Stimulated activated naive CD8-positive, alpha-beta T cell treated with anti-CD3 and anti-CD28 coated beads, Interleukin-15, Interleukin-2, amounts not matched to agents 100 U/mL and 50 U/mL, for 24 hours (primary cell): Measurements from ENCODE around the gene STPG2.
"Not testable (repeated sequence)": the region's sequence is repeated elsewhere in the genome, so short reads cannot be mapped to it uniquely, and the experiment has no call there.

Experiments used
- ATAC-seq: fragments of 150-1000 bp; cut with Tn5 transposase; one replicate; pipeline ENCODE4 v1.10.0; 2021
- DNase-seq: peaks from one replicate; pipeline ENCODE4 v3.0.0; 2021

The STPG2 gene

DNA sequence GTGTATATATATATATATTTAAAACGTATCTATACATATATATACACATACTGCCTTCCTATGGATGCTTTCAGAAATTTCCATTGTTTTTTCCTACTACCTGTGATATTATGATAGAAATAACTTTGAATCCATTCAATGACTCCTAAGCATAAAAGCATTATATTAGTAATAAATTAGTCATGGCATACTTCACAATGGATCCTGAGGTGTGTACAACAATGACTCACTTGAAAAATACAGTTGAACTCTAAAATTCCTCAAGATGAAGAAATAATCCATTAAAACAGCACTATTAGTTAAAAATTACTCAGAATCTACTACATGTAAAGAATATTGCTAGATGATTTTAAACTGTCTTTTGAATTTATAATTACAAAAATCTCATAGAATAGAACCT, 201.1 kb downstream of the STPG2 start:
- ATAC-seq (no peak), DNase-seq (no peak)

- ATAC-seq (no peak), DNase-seq (no peak)
These were observed 205.1 kb downstream of the STPG2 start for GRCh38 chr4:97938141-97938540.

- no peak for DNase-seq
- ATAC-seq, result no peak
These were observed 218.8 kb downstream of the STPG2 start for GRCh38 chr4:97924341-97924958.

DNA sequence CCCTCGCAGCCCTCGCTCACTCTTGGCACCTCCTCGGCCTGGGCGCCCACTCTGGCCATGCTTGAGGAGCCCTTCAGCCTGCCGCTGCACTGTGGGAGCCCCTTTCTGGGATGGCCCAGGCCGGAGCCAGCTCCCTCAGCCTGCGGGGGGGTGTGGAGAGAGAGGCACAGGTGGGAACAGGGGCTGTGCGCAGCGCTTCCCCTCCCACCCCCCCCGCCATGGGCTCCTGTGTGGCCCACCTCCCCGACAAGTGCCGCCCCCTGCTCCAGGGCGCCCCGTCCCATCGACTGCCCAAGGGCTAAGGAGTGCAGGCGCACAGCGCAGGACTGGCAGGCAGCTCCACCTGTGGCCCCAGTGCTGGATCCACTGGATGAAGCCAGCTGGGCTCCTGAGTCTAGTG, 220.2 kb downstream of the STPG2 start:
- ATAC-seq, result no peak
- DNase-seq, result no peak

- DNase-seq (no peak), ATAC-seq (no peak)
These were observed 226.2 kb downstream of the STPG2 start for GRCh38 chr4:97917115-97917514.

DNA sequence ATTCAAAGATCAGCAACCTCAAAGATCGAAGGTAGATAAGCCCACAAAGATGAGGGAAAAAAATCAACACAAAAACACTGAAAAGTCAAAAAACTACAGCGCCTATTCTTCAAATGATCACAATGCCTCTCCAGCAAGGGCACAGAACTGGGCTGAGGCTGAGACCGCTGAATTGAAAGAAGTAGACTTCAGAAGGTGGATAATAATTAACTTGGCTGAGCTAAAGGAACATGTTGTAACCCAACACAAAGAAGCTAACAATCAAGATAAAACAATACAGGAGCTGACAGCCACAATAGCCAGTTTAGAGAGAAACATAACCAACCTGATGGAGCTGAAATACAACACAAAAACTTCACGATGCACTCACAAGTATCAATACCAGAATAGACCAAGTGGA, 231.1 kb downstream of the STPG2 start:
- no peak for DNase-seq
- ATAC-seq, result no peak

- DNase-seq, result no peak
- ATAC-seq, result no peak
These were observed 231.9 kb downstream of the STPG2 start for GRCh38 chr4:97911236-97911906.

DNA sequence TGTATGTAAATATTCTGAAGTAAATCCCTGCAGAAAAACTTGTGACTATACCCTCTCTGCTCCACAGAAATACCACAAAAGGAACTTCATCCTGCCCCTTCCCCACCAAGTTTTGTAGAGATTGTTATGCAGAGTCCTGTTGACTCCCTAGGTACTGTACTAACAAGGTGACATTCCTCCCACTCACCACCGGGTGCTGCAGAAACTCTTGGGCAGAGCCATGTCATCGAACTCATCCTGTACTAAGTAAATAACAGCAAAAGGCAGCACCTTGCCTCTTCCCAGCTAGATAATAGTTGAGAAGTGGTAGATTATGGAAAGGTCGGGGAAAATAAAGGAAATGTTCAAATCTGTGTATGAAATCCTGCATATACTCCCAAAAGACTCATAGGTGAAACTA, 233.3 kb downstream of the STPG2 start:
- no peak for DNase-seq
- ATAC-seq, result no peak

- DNase-seq, ATAC-seq: not testable (repeated sequence)
These were observed 239.7 kb downstream of the STPG2 start for GRCh38 chr4:97903436-97904189.

DNA sequence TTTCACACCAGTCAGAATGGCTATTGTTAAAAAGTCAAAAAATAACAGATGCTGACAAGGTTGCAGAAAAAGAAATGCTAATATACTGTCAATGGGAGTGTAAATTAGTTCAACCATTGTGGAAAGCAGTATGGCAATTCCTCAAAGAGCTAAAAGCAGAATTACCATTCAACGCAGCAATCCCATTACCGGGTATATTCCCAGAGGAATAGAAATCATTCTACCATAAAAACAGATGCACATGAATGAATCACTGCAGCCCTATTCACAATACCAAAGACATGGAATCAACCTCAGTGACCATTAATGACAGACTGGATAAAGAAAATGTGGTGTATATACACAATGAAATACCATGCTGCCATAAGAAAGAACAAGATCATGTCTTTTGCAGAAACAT, 243.0 kb downstream of the STPG2 start:
- DNase-seq (no peak), ATAC-seq (no peak)

GRCh38 chr4:97892592-97893266, 250.5 kb downstream of the STPG2 start:
- no peak for ATAC-seq
- DNase-seq, result no peak

- DNase-seq (no peak), ATAC-seq (no peak)
These were observed 263.3 kb downstream of the STPG2 start for GRCh38 chr4:97879942-97880341.

GRCh38 chr4:97868097-97868496, 275.2 kb downstream of the STPG2 start:
- ATAC-seq, result no peak
- no peak for DNase-seq

- ATAC-seq (no peak), DNase-seq (no peak)
These were observed 275.7 kb downstream of the STPG2 start for GRCh38 chr4:97867557-97868091.

DNA sequence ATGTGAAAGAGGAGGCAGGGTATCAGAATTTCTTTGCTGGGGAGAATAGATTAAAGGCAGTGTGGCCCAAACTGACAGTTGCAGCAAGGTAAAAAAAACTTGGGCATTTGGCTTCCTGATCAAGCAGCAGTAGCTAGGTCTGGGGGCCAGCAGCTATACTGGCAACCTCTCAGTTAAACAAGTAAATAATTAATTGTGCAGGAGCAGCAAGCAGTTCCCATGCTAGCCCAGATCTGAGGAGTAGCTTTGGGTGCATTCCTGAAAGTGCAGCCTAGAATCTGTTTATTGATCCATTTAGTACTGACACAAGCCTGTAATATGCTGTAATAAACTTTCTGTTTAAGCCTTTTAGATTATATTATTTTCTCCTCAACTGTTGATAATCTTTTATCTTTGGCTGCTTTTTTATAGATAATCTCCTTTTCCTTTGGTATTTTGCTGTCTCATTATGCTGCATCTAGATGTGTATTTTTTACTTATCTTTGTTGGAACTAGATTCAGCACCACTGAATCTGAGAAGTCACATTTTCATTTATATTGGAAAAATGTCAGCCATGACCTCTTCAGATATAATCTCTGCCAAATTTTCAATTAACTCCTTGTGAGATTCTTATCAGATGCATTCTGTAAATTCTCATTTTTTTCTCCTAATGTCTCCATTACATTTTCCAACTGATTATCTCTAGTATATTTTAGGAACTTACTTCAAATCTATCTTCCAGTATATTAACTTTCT, 276.3 kb downstream of the STPG2 start:
- ATAC-seq (no peak), DNase-seq (no peak)

- ATAC-seq (no peak), DNase-seq (no peak)
These were observed 292.2 kb downstream of the STPG2 start for GRCh38 chr4:97851115-97851514.

DNA sequence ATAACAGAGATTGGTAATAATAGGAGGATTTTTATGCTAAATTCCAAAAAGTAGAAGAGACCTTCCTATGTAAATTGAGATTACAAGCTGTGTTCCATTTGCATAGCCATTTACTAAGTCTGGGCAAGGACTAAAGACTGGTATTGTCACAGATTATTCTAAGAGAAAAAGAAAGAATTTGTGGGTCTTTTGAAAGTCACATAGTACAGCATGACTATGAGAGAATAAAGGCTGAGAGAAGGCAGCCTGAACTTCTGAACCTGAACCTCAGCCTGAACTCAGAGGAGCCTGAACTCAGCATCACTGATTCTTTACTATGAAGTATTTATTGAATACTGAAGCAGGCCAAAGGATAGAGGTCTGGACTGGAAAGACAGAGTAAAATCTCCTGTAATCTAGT, 297.5 kb downstream of the STPG2 start:
- DNase-seq (no peak), ATAC-seq (no peak)

GRCh38 chr4:97841512-97841911, 301.8 kb downstream of the STPG2 start:
- DNase-seq (no peak), ATAC-seq (no peak)

DNA sequence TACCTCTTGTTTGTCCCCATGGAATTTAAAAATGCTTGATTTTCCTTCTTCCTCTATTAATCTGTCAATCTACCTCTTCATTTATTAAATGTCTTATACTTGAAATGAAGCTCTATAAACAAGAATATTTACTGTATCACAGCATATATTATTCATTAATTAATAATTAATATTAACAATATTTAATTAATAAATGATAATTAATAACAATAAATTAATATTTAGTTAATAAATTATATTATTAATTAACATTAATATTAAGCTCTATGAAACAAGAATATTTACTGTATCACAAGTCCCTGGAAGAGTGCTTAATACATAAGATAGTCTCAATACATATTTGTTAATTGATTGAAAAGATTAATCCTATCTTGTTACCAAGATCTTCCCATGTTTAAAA, 306.6 kb downstream of the STPG2 start:
- DNase-seq (no peak), ATAC-seq (no peak)

DNA sequence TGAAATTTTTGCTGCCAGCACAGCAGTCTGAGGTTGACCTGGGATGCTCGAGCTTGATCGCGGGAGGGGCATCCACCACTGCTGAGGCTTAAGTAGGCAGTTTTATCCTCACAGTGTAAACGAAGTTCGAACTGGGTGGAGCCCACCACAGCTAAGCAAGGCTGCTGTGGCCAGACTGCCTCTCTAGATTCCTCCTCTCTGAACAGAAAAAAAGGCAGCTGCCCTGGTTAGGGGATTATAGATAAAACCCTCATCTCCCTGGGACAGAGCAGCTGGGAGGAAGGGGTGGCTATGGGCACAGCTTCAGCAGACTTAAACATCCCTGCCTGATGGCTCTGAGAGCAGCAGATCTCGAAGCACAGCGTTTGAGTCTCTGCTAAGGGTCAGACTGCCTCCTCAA, 314.6 kb downstream of the STPG2 start:
- ATAC-seq (no peak), DNase-seq (no peak)

DNA sequence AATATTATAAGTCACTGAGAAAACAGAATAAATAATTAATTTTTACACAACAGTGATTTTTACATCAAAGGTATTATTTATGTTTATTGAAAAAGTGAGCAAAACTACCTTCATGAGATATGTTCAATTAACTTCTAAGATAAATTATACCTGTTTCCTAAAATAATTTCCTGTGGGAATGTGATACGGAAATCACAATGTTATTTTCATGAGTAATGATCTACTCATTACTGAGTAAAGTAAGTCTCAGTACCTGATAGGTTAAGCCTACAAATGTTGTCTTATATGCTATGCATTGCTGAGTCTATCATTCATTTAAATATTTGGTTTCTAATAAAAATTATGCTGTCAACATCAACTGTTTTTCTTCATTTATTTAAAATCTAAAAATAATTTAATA, 324.0 kb downstream of the STPG2 start:
- DNase-seq (no peak), ATAC-seq (no peak)

DNA sequence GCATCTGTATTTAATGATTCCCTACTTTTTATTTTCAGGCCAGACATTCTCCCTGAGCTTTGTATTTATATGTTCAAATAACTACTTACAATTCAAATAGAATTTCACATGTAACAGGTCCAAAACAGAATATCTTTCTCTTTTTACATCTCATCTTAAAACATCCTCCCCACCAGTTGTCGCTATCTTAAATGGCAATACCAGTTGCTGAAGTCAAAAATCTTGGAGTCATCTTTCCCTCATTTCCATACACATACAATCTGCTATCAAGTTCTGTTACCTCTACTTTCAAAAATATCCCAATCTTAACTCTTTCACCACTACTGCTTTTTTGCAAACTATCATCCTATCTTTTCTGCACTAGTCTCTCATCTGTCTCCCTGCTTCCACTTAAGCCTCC, 330.5 kb downstream of the STPG2 start:
- ATAC-seq (no peak), DNase-seq (no peak)
